GM18505 (cell line): Measurements from ENCODE around the gene MYB.

Source experiments
- ATAC-seq: cut with Tn5 transposase; IDR thresholded peaks from one replicate; pipeline ENCODE4 v1.9.1; 2021; ENCODE audit not compliant: unreplicated experiment
- POLR2A ChIP-seq: IDR thresholded peaks from 4 replicates; pipeline ENCODE4 v1.6.1; 2011; ENCODE audit warnings: borderline replicate concordance; ENCODE audit not compliant: insufficient read depth, insufficient read length; ENCODE audit errors: extremely low read depth

Gene MYB

GRCh38 chr6:135173242-135173988, 7.7 kb upstream of the MYB start:
- no peak for TF ChIP-seq POLR2A
- no peak for ATAC-seq

DNA sequence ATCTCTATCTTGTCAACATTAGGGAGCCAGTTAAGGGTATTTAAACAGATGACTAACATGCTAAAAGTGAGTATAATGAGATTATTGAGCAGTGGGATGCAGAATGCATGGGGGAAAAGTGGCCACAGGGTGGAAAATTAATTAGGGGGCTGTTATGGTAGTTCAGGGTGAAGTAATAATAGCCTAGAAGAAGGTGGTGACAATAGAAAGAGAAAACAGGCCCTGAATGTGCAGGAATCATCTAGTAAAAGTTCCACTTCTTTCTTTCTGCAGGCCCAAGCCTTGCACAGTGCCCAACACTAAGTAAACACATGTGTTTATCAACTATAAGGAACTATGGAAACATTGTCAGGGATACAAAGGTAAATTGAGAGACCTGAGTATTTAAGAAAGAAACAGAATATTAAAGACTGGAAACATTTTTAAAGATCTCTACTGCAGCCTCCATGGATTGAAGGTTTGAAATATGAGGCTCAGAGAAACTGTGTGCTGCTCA, 7.1 kb upstream of the MYB start:
- TF ChIP-seq POLR2A, result no peak
- no peak for ATAC-seq

GRCh38 chr6:135176058-135176457, 5.0 kb upstream of the MYB start:
- ATAC-seq, result no peak
- no peak for TF ChIP-seq POLR2A

DNA sequence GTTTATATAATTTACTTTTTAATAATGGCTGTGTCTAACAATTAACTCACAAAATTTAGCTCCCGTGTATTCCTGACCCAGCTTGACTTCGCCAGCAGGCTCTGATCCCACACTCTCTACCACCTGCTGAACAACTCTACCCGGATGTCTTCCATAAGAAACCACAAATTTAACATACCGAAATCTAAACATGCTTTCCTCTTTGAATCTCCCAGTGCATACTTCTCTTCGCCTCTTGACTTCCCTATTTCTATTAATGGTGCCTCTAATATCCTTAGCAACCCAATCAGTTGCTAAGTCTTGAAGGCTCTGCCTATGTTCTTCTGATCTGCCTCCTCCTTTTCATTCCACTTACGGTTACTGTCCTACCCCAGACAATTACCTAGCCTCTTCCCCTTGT, 4.6 kb upstream of the MYB start:
- TF ChIP-seq POLR2A, result no peak
- no peak for ATAC-seq

DNA sequence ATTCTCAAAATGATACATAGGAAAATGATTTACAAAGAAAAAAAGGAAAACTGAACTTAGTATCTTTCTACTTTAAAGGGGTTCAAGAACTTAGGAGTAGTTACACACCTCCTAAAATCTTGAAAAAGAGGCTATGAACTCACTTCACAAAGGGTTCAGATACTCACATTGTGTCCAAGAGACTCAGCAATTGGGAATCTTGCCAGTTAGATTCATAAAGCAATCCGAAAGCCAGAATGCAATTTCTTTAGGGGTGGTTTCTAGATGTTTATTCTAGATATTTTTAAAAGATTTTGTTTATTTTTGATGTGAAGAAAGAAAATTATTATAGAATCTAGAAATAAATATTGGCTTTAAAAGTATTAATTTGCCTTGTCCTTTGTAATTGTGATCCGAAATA, 1.7 kb upstream of the MYB start:
- no peak for ATAC-seq
- no peak for TF ChIP-seq POLR2A

GRCh38 chr6:135179920-135180541, 1.1 kb upstream of the MYB start:
- no peak for TF ChIP-seq POLR2A
- no peak for ATAC-seq

GRCh38 chr6:135181333-135182070, 394 bp downstream of the MYB start:
- peak; percentile 0 for ATAC-seq
- no peak for TF ChIP-seq POLR2A

DNA sequence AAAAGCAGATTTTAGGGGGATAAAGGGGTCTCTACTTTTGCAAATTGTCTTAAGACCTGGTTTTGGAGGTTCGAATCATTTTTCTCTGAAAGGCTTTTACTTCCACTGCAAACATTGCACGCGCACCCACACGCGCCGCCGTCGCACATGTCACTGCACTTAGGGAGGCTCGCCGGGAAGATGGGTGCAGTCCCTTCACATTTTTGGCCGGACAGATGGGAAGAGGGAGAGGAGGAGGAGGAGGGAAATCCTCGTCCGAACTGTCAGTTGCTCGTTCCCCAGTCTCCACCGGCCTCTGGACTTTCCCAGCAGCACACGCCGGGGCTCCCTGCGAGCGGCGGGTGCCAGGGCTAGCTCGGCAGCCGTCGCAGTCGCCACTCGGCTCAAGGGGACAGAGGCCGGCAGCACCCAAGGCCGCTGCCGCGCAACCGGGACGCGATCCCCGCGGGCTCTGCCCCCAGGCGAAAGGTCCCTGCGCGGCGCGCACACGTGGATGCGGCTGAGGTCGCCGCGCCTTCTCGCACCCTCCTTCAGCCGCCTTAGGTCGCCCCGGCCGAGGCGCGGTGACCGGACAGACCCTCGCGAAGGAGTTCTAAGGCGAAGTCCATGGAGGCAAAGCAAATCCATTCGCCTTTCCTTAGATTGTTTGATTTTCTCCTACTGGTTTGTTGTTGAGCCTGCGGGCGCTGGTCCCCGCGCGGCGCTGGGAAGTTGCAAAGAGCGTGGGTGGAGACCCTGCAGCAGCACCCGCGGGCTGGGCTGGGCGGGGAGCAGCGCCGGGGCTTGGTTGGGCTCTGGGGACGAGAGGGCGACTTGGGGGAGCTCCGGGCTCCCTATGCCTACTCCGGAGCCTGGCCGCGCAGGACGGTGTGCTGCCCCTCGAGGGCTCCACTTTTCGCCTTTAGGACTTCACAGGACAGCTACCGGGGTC, 1.2 kb downstream of the MYB start:
- no peak for TF ChIP-seq POLR2A
- ATAC-seq, result peak; percentile 15

GRCh38 chr6:135183002-135183531, 2.0 kb downstream of the MYB start:
- TF ChIP-seq POLR2A, result peak; percentile 59
- ATAC-seq, result peak; percentile 44

DNA sequence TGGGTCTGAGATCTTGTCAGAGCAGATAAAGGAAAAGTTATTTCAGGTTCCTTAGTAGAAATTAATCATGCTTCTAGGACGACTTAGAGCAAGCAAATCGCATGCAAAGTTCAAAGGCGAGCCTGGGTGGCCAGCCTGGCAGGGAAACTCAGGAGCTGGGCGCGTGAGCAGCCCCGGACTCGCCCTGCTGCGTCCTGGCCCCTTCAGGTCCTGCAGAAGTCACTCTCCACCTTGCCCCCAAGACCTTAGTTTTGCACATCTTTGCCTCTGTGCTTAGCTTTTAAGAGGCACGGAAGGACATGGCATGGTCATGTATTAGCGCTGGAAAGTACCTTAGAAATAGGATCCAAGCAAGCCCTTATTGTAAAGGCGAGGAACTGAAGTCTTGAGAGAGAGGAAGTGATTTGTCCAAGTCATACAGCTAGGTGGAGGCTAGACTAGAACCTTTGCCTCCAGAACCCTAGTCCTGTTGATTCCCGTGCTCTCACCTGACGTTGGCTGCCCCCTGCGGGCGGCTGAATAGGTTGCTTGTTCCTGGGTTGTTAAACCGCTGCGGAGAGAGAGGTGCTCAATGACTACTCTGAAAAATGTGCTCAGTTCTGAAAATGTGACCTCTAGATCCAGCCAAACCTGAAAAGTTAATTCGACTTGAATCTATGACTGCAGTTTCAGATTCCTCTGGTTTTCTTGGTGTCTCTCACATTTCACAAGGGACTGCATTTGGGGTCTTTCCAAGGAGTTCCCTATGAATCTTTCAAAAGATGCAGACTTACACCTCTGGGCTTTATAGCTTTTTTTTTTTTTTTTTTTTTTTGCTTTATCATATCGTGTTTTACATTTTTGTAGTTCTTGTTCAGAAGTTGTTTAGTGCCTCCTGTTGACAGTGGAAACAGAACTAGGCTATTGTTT, 2.7 kb downstream of the MYB start:
- ATAC-seq, result peak; percentile 21
- no peak for TF ChIP-seq POLR2A

DNA sequence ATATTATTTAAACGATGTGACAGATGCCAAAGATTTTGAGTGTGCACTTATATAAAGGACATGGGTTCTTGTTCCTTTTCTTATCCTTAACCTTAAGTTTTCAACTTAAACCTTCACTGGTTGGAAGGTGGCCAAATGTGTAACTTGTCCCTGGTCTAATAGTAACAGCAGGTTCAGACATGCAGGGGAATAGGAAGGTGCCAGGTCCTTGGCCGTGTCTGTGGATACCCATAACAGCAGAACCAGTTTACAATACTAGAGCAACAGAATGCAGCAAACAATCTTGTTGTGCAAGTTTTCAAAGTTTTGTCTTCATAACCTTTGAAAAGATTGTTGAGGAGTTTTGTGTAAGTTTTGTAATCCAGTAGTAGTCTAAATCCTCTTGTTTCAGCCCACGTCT, 4.4 kb downstream of the MYB start:
- no peak for ATAC-seq
- TF ChIP-seq POLR2A, result no peak

DNA sequence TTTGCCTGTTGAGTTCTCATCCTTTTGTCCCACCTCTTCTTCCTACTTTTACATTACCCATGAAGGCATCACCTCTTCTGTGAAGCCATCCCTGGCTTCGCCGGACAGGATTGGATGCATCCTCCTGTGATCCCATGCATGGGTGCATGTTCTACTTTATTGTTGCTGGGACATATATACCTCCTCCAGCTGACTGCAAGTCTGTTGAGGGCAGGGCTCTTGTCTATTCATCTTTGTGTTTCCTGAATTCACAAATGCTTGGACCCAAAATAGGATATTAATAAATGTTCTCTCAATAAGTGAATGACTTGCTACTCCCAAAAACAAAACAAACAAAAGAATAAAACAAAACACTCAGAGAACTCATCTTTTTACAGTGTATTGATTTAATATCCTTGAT, 5.1 kb downstream of the MYB start:
- no peak for ATAC-seq
- TF ChIP-seq POLR2A, result no peak
